Lower lobe of right lung (tissue), 2 donors: ENCODE data around the gene KLK10. TPM values are rescaled to one million over a fixed set of nuclear protein-coding genes. Genes with fewer than 3 reads are reported as not detected.

ENCODE experiments used
- ATAC-seq, 2 donors: fragments of 200-7000 bp; cut with Tn5 transposase; one replicate each; pipeline ENCODE4 v1.9.1; 2020 to 2022; ENCODE audit warnings: mild to moderate bottlenecking in 2 of 2, moderate library complexity in 2 of 2
- DNase-seq: peaks from one replicate; pipeline ENCODE4 v3.0.0-alpha.2; 2020
- H3K27ac ChIP-seq: fragments of 200-600 bp; one replicate; pipeline ENCODE4 v1.8.0; 2022
- H3K27me3 ChIP-seq: fragments of 200-600 bp; one replicate; pipeline ENCODE4 v1.8.0; 2022; ENCODE audit warnings: low read depth
- H3K36me3 ChIP-seq: fragments of 200-600 bp; one replicate; pipeline ENCODE4 v1.8.0; 2022; ENCODE audit warnings: mild to moderate bottlenecking
- H3K4me1 ChIP-seq: fragments of 200-600 bp; one replicate; pipeline ENCODE4 v1.8.0; 2022
- H3K4me3 ChIP-seq: fragments of 200-600 bp; one replicate; pipeline ENCODE4 v1.8.0; 2022; ENCODE audit warnings: mild to moderate bottlenecking
- H3K9me3 ChIP-seq: fragments of 200-600 bp; one replicate; pipeline ENCODE4 v1.8.0; 2022
- CTCF ChIP-seq: fragments of 200-600 bp; IDR thresholded peaks from one replicate; pipeline ENCODE4 v1.8.0; 2022; ENCODE audit warnings: antibody characterized with exemption, mild to moderate bottlenecking
- intact Hi-C: fragments of 100-400 bp; cut with DNase I; formaldehyde crosslinking; loops from one replicate; pipeline ENCODE4 v1.11.0; 2022
- total RNA-seq: library from RNA; stranded (reverse); fragmentation: NEBNext Ultra II Directional; extraction: Animal tissue kit (Norgen Biotek cat#: 25700); gene quantifications from one replicate; pipeline ENCODE4 v1.2.1, GENCODE V29; 2021
- donor health status: DM: no; HTN: yes; CAD: no; lungs with severe emphysema.

Gene KLK10
- total RNA-seq, 1 donor from 2014 or later: 5.7 TPM

- H3K9me3 ChIP-seq: no peaks in the 10 kb centered on the region
- H3K36me3 ChIP-seq: no peaks in the 10 kb centered on the region
- ATAC-seq (no peak), DNase-seq (no peak)
- no peak for TF ChIP-seq CTCF
- H3K27me3 ChIP-seq: peaks cover 19% of the 10 kb centered on the region
- no peaks in the 10 kb centered on the region for H3K4me1 ChIP-seq
- no peak overlapping the region for H3K4me3 ChIP-seq
- intact Hi-C loops: no loop called here
- no peak overlapping the region for H3K27ac ChIP-seq
Observed at GRCh38 chr19:50967929-50968715, 51.4 kb downstream of the KLK10 start.

- Histone ChIP-seq H3K9me3 (no peaks in the 10 kb centered on the region), H3K4me3 (no peak overlapping the region), H3K4me1 (no peaks in the 10 kb centered on the region), H3K27me3 (peaks cover 11% of the 10 kb centered on the region), H3K36me3 (no peaks in the 10 kb centered on the region), H3K27ac (no peak overlapping the region)
- ATAC-seq (no peak), DNase-seq (no peak)
- intact Hi-C loops: no loop called here
- no peak for TF ChIP-seq CTCF
Observed at GRCh38 chr19:50964266-50964665, 55.2 kb downstream of the KLK10 start.

GRCh38 chr19:50963381-50963780, 56.1 kb downstream of the KLK10 start:
- DNase-seq (no peak), ATAC-seq (no peak)
- Histone ChIP-seq H3K4me1 (no peaks in the 10 kb centered on the region), H3K27ac (no peak overlapping the region), H3K9me3 (no peaks in the 10 kb centered on the region), H3K4me3 (no peak overlapping the region), H3K36me3 (no peaks in the 10 kb centered on the region), H3K27me3 (peaks cover 13% of the 10 kb centered on the region)
- intact Hi-C loops: no loop called here
- no peak for TF ChIP-seq CTCF

Other genes with a start within 250 kb of the KLK10 start
- gene GPR32, start 249.2 kb downstream of the KLK10 start, total RNA-seq: not detected
- gene ACP4, start 229.3 kb downstream of the KLK10 start, total RNA-seq: not detected
- 1.9 TPM for gene KLK1, start 195.9 kb downstream of the KLK10 start, total RNA-seq
- gene KLK15, start 186.1 kb downstream of the KLK10 start, total RNA-seq: not detected
- gene KLK3, start 164.8 kb downstream of the KLK10 start, total RNA-seq: not detected
- not detected for gene KLK2, start 146.3 kb downstream of the KLK10 start, total RNA-seq
- not detected for gene KLK4, start 108.3 kb downstream of the KLK10 start, total RNA-seq
- gene KLK5, start 66.7 kb downstream of the KLK10 start, total RNA-seq: not detected
- not detected for gene KLK6, start 50.1 kb downstream of the KLK10 start, total RNA-seq
- not detected for gene KLK7, start 35.8 kb downstream of the KLK10 start, total RNA-seq
- gene KLK8, start 18.1 kb downstream of the KLK10 start, total RNA-seq: not detected
- gene KLK11, start 6.9 kb upstream of the KLK10 start, total RNA-seq: 11.2 TPM
- gene KLK12, start 15.3 kb upstream of the KLK10 start, total RNA-seq: 1.9 TPM
- gene KLK13, start 45.4 kb upstream of the KLK10 start, total RNA-seq: 0.56 TPM
- gene KLK14, start 63.2 kb upstream of the KLK10 start, total RNA-seq: 0.89 TPM
- gene CTU1, start 88.7 kb upstream of the KLK10 start, total RNA-seq: 8.3 TPM
- gene SIGLEC9, start 105.2 kb upstream of the KLK10 start, total RNA-seq: 24.8 TPM
- 10.0 TPM for gene SIGLEC7, start 122.6 kb upstream of the KLK10 start, total RNA-seq
- 32.0 TPM for gene CD33, start 205.4 kb upstream of the KLK10 start, total RNA-seq
- gene SIGLECL1, start 231.4 kb upstream of the KLK10 start, total RNA-seq: not detected